Gastrocnemius medialis (tissue), 4 donors: ENCODE results near the gene TSR3. TPM values are rescaled to one million over a fixed set of nuclear protein-coding genes. Genes with fewer than 3 reads are reported as not detected.
A peak's percentile ranks its signal among the peaks of the same experiment; 100 is the strongest.

ENCODE experiments used
- ATAC-seq, 2 donors: fragments of 150-250 bp; one replicate each; pipeline ENCODE4 v1.9.1; 2016
- DNase-seq, 2 donors: peaks; one replicate each; pipeline ENCODE4 v3.0.0-alpha.2; 2019
- H3K27ac ChIP-seq, 4 donors: fragments of 200-600 bp; sonication (generic); 1 replicate in 1 of 4; 2 replicates in 3 of 4; pipeline ENCODE4 v1.5.1; 2016 to 2018; ENCODE audit warnings: mild to moderate bottlenecking in 2 of 4, moderate library complexity in 1 of 4
- H3K27me3 ChIP-seq, 3 donors: fragments of 200-600 bp; sonication (generic) in 2 of 3; 1 replicate in 1 of 3; 2 replicates in 2 of 3; pipeline versions ENCODE4 v1.5.1 to v1.6.0; 2016 to 2019; ENCODE audit warnings: mild to moderate bottlenecking in 1 of 3, moderate library complexity in 1 of 3
- H3K36me3 ChIP-seq, 2 donors: fragments of 200-600 bp; sonication (generic) in 1 of 2; one replicate each; pipeline ENCODE4 v1.5.1; 2017 to 2018
- H3K4me1 ChIP-seq, 2 donors: fragments of 200-600 bp; sonication (generic) in 1 of 2; one replicate each; pipeline ENCODE4 v1.5.1; 2016 to 2017; ENCODE audit warnings: mild to moderate bottlenecking in 2 of 2
- H3K4me3 ChIP-seq, 4 donors: fragments of 200-600 bp; sonication (generic) in 3 of 4; 1 replicate in 1 of 4; 2 replicates in 3 of 4; pipeline ENCODE4 v1.5.1; 2016 to 2019; ENCODE audit warnings: mild to moderate bottlenecking in 2 of 4
- H3K9me3 ChIP-seq, 3 donors: fragments of 200-600 bp; sonication (generic) in 2 of 3; 1 replicate in 1 of 3; 2 replicates in 2 of 3; pipeline ENCODE4 v1.5.1; 2016 to 2019
- POLR2A ChIP-seq, 2 donors: fragments of 450-650 bp; IDR thresholded peaks; one replicate each; pipeline ENCODE4 v1.6.1; 2017; ENCODE audit warnings: antibody characterized with exemption in 2 of 2, mild to moderate bottlenecking in 2 of 2, moderate library complexity in 2 of 2
- in situ Hi-C, 4 donors: fragments of 200-750 bp; cut with MboI; loops; one replicate each; pipeline versions ENCODE4 v1.15.0 to v1.8.0; 2017; ENCODE audit warnings: low sequenced_read_pairs in 4 of 4
- intact Hi-C: fragments of 100-400 bp; cut with DNase I; formaldehyde crosslinking; loops from one replicate; pipeline ENCODE4 v1.15.1; 2023; ENCODE audit warnings: low total_unique reads
- total RNA-seq, 4 donors: library from RNA; depleted of rRNA; stranded (reverse); fragments of >200 nt; gene quantifications; one replicate each; pipeline versions ENCODE4 v1.1.0 to v1.2.3, GENCODE V29; 2016
- TF ChIP-seq, protein P1 (sequence below), 5 experiments: fragments of 450-650 bp in 3 of 5; fragments of 200-600 bp in 2 of 5; sonication (generic) in 2 of 5; IDR thresholded peaks in 4 of 5; conservative IDR thresholded peaks in 1 of 5; 1 replicate in 4 of 5; 2 replicates in 1 of 5; pipeline ENCODE4 v1.5.1; 2016 to 2019; ENCODE audit warnings: antibody characterized with exemption in 5 of 5, mild to moderate bottlenecking in 3 of 5, moderate library complexity in 3 of 5

The TSR3 gene
- total RNA-seq, 4 donors from 2014 or later, result 63.3 to 103 (median 72.4) TPM

DNA sequence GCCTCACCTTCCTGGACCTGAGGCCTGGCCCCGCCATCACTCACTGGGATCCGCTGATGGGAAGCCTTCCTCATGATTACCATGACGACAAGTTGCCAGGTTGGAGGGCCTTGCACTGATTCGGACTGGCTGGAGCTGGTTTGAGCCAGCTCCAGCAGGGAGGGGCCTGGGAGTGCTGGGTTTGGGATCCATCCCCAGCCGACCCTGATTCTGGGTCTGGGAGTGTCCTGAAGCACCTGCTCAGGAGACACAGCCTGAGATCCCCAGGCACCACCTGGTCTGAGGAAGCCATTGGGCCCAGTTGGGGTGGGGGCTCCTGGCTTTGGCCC, 24.1 kb downstream of the TSR3 start:
- H3K9me3 ChIP-seq, result no peaks in the 10 kb centered on the region
- ATAC-seq, result no peak
- peaks cover 0 to 25% of the 10 kb centered on the region in 2 donors for H3K36me3 ChIP-seq
- TF ChIP-seq, protein P1, sequence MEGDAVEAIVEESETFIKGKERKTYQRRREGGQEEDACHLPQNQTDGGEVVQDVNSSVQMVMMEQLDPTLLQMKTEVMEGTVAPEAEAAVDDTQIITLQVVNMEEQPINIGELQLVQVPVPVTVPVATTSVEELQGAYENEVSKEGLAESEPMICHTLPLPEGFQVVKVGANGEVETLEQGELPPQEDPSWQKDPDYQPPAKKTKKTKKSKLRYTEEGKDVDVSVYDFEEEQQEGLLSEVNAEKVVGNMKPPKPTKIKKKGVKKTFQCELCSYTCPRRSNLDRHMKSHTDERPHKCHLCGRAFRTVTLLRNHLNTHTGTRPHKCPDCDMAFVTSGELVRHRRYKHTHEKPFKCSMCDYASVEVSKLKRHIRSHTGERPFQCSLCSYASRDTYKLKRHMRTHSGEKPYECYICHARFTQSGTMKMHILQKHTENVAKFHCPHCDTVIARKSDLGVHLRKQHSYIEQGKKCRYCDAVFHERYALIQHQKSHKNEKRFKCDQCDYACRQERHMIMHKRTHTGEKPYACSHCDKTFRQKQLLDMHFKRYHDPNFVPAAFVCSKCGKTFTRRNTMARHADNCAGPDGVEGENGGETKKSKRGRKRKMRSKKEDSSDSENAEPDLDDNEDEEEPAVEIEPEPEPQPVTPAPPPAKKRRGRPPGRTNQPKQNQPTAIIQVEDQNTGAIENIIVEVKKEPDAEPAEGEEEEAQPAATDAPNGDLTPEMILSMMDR (IDR thresholded peaks at IDR 0.05 in 4 of 5, conservative IDR thresholded peaks at IDR 0.05 in 1 of 5), result no peak
- TF ChIP-seq POLR2A (IDR thresholded peaks at IDR 0.05), result no peak
- in situ Hi-C loops, result no loop called here
- H3K4me1 ChIP-seq, result peaks cover 0 to under 1% of the 10 kb centered on the region in 2 donors
- intact Hi-C loops, result no loop called here
- H3K27ac ChIP-seq, result no peak overlapping the region
- no peak for DNase-seq
- no peak overlapping the region for H3K4me3 ChIP-seq
- peaks cover 9 to 23% (median 19%) of the 10 kb centered on the region in 3 donors for H3K27me3 ChIP-seq

DNA sequence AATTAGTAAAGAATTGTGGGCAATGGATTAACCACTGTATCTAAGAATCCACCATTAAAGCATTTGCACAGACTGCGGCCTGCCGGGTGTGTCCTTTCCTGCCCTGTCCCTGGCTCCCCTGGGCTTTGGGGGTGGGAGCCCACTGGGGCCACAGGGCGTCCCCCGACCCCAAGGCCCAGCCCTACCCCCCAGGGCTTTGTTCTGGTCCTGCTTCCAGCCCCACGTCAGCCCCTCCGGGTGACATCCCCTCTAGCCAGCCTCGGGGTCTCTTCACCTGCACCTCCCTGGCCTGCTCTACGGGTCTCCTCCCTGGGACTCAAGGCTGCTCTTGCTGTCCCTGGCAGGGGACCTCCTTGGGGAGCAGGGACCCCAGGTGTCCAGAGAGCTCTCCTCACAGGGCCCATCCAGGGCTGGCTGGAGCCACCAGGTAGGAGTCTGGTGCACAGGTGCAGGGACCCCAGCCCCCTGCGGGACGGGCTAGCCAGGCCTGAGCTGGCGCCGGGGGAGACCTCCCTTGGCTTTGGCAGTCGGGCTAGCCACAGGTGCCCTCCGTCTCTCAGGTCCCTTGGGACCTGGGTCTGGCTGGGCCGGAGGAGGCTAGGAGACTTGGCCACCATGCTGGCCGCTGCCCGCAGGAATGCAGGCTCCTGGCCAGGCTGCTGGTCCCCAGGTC, 24.6 kb downstream of the TSR3 start:
- intact Hi-C loops, result no loop called here
- no peak for ATAC-seq
- in situ Hi-C loops, result no loop called here
- TF ChIP-seq, protein P1 (IDR thresholded peaks at IDR 0.05 in 4 of 5, conservative IDR thresholded peaks at IDR 0.05 in 1 of 5), result no peak
- no peak for TF ChIP-seq POLR2A (IDR thresholded peaks at IDR 0.05)
- Histone ChIP-seq H3K4me1 (no peaks in the 10 kb centered on the region), H3K27ac (peak overlapping the region in 1 of 4 donors; percentile 8), H3K36me3 (peaks cover 0 to 25% of the 10 kb centered on the region in 2 donors), H3K4me3 (no peak overlapping the region), H3K9me3 (no peaks in the 10 kb centered on the region), H3K27me3 (peaks cover 4 to 18% (median 14%) of the 10 kb centered on the region in 3 donors)
- DNase-seq, result no peak

DNA sequence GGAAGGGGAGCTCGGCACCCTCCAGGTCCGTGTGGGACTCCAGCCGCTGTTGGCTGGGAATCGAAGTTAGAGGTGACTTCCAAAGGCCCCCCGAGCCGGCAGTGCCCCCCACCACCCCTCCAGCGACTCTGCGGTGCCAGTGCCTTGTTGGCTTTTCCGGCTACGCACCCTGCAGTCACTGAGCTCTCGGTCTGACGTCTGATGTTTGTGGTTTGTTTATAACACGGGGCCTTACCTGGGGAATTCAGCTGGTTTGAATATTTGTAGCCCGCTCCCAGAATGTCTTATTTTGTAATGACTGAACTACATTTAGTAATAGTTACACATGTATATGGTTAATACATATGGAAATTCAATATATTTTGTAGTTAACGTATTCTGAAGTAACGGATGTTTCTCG, 25.3 kb downstream of the TSR3 start:
- in situ Hi-C loops (no loop called here), intact Hi-C loops (no loop called here)
- DNase-seq (no peak), ATAC-seq (no peak)
- Histone ChIP-seq H3K9me3 (no peaks in the 10 kb centered on the region), H3K4me3 (no peak overlapping the region), H3K4me1 (no peaks in the 10 kb centered on the region), H3K27ac (no peak overlapping the region), H3K27me3 (peaks cover 2 to 11% (median 8%) of the 10 kb centered on the region in 3 donors), H3K36me3 (peaks cover 0 to 30% of the 10 kb centered on the region in 2 donors)
- TF ChIP-seq, protein P1 (IDR thresholded peaks at IDR 0.05 in 4 of 5, conservative IDR thresholded peaks at IDR 0.05 in 1 of 5), result no peak
- no peak for TF ChIP-seq POLR2A (IDR thresholded peaks at IDR 0.05)

DNA sequence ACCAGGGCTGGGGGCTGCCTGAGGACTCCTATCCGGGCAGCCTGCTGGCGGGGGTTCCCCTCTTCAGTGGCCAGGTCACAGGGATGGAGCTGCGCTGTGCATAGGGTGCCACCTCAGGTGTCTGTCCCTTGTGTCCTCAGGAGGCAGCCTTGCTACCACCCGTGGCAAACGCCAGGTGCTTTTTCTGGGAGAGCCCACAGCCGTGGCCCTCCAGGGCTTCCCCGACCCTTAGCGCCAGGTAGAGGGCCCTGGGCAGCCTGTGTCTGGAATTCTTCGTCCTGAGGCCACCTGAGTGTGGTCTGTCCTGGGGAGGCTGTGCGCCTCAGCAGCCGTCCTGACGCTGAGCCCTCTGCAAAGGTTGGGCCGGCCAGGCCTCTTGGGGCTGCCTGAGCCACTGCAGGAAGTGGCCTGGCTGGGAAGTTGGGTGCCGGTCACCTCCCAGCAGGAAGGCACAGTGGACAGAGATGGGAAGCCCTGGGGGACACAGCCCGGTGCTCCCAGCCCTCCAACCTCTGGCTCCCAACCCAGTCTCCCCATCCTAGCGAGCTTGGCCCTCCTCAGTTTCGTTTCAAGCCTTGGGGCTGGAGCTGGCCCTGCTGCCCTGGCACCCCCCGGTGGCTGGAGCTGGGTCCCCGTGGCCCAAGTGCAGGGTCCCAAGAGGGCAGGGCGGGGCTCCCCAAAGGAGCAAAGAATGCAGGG, 25.9 kb downstream of the TSR3 start:
- peaks cover 0 to 33% of the 10 kb centered on the region in 2 donors for H3K36me3 ChIP-seq
- no peak for ATAC-seq
- H3K9me3 ChIP-seq, result no peaks in the 10 kb centered on the region
- H3K4me3 ChIP-seq, result no peak overlapping the region
- DNase-seq, result no peak
- peaks cover 0 to 9% (median 5%) of the 10 kb centered on the region in 3 donors for H3K27me3 ChIP-seq
- intact Hi-C loops (no loop called here), in situ Hi-C loops (no loop called here)
- no peak overlapping the region for H3K27ac ChIP-seq
- TF ChIP-seq POLR2A (IDR thresholded peaks at IDR 0.05), result no peak
- no peaks in the 10 kb centered on the region for H3K4me1 ChIP-seq

DNA sequence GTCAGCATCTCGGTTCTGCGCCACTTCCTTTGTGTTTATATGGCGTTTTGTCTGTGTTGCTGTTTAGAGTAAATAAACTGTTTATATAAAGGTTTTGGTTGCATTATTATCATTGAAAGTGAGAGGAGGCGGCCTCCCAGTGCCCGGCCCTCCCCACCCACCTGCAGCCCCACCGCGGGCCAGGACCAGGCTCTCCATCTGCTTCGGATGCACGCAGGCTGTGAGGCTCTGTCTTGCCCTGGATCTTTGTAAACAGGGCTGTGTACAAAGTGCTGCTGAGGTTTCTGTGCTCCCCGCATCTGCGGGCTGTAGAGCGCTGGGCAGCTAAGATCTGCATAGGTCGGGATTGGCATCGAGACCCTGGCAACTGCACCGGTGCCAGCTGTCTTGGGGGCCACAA, 26.4 kb downstream of the TSR3 start:
- Histone ChIP-seq H3K4me1 (no peaks in the 10 kb centered on the region), H3K9me3 (no peaks in the 10 kb centered on the region), H3K36me3 (peaks cover 0 to 39% of the 10 kb centered on the region in 2 donors), H3K27me3 (peaks cover 0 to 3% (median 0%) of the 10 kb centered on the region in 3 donors), H3K27ac (no peak overlapping the region), H3K4me3 (no peak overlapping the region)
- ATAC-seq (no peak), DNase-seq (no peak)
- intact Hi-C loops (no loop called here), in situ Hi-C loops (no loop called here)
- TF ChIP-seq, protein P1 (IDR thresholded peaks at IDR 0.05 in 4 of 5, conservative IDR thresholded peaks at IDR 0.05 in 1 of 5), result no peak
- no peak for TF ChIP-seq POLR2A (IDR thresholded peaks at IDR 0.05)
